Measurements from ENCODE around the gene CBLN3. TPM values are rescaled to one million over a fixed set of nuclear protein-coding genes. Genes with fewer than 3 reads are reported as not detected.

The CBLN3 gene
- total RNA-seq, 1 experiment from 2014 or later, result 0.81 TPM

- no peak for DNase-seq (ENCODE audit: low read depth)
- in situ Hi-C loops (cut with HindIII; ENCODE audit: low pct_unique_long_range_greater_than_20kb, low sequenced_read_pairs), result no loop called here
Measured at GRCh38 chr14:24440606-24441399, 11.3 kb upstream of the CBLN3 start.

DNA sequence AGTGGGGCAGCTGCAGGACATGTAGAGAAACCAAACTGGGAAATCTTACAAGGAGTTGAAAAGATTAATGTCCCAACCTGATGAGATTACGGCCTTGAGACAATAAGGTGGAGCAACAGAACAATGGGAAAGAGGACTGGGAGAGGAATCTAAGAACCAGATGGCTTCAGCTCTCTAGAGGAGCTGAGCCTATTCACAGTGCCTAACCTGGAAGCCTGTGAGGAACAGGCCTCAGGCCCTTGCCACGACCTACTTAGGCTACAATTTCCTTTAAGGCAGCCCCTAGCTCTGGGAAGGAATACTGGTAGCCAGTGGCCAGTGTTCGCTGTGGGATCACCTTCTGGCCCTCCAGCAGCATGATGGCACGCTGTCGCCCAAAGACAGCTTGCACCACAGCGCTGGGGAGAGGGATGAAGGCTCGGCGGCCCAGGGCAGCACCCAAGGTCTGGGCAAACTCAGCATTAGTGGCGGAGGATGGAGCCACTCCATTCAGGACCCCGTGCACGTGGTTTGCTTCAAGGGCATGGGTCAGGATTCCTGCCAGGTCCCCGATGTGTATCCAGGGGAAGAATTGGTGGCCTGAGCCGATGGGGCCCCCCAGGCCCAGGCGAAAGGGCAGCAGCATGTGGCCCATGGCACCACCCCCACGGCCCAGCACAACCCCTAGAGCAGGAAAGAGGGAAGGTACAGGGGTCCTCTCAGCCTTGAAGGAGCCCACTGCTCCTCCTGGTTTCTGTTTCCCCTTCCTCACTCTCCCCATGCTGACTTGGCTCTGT lies 10.6 kb upstream of the CBLN3 start:
- in situ Hi-C loops (cut with HindIII; ENCODE audit: low pct_unique_long_range_greater_than_20kb, low sequenced_read_pairs), result loop anchor here (10.0 kb wide), 1 partner anchor 105 kb away; the partner anchor contains the start of genes ADCY4 and RIPK3
- no peak for DNase-seq (ENCODE audit: low read depth)

DNA sequence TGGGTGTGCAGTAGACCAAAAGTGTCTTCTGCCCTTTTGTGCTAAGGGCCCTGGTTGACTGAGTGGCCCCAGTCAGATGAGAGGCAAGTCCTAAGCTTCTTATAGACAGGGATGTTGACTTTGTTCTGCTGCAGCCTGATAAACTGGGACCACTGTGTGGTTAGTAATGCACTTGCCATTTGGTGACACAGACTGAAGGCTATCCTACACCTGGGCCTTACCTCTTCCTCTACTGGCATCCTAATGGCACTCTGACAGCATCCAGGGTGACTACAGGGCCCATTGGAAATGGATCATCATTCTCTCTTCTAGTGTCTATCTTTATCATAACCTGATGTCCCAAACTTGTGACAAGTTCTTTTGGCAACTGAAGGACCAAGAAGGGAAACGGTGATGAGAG lies 9.8 kb upstream of the CBLN3 start:
- in situ Hi-C loops (cut with HindIII; ENCODE audit: low pct_unique_long_range_greater_than_20kb, low sequenced_read_pairs), result loop anchor here (10.0 kb wide), 1 partner anchor 104 kb away; the partner anchor contains the start of genes ADCY4 and RIPK3
- DNase-seq (ENCODE audit: low read depth), result no peak

- DNase-seq (ENCODE audit: low read depth), result no peak
- in situ Hi-C loops (cut with HindIII; ENCODE audit: low pct_unique_long_range_greater_than_20kb, low sequenced_read_pairs), result loop anchor here (10.0 kb wide), 1 partner anchor 104 kb away; the partner anchor contains the start of genes ADCY4 and RIPK3
Measured at GRCh38 chr14:24438223-24439097, 9.0 kb upstream of the CBLN3 start.

DNA sequence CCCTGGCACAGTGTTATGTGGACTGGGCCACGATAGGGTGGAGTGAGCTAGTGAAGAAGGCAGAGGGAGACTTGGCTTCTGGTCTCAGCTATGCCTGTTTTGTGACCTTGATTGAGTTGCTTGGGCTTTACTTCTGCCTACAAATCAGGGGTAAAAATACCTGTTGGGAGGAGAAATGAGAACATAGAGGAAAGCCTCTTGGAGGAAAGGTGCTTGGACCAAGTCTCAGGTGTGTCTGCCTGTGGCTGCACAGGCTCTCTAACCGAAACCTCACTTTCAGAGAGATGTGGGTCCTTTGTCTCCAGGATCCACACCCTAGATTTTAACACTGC lies 8.2 kb upstream of the CBLN3 start:
- in situ Hi-C loops (cut with HindIII; ENCODE audit: low pct_unique_long_range_greater_than_20kb, low sequenced_read_pairs), result loop anchor here (10.0 kb wide), 1 partner anchor 103 kb away; the partner anchor contains the start of genes ADCY4 and RIPK3
- no peak for DNase-seq (ENCODE audit: low read depth)

DNA sequence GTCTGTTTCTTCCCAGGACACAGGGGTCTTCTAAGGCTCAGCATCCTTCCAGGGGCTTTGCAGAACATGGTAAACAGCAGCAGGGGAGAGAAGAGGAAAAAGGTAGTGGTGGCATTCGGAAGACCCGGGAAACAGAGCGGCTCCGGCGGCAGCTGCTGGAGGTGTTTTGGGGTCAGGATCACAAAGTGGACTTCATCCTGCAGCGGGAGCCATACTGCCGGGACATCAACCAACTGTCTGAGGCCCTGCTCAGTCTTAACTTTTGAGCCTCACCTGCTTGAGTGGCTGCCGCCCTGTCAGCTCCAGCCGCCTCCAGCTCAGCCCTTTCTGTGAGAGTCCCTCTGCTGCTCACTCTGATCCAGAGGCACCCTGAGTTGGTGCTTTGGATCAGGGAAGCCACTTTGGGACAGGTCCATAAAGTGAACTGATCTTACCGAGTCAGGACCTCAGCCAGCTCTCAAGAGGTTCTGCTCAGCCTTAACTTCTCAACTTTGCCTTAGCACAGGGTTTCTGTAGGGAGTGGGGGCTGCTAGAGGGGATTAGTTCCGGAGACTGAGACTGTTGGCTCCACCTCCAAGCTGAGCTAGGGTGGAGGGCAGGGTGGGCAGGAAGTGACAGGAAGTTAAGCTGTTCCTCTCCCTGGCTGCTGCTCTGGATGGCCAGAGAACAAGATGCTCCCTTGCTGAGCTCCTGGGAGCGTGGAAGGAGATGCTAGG lies 7.7 kb upstream of the CBLN3 start:
- in situ Hi-C loops (cut with HindIII; ENCODE audit: low pct_unique_long_range_greater_than_20kb, low sequenced_read_pairs), result loop anchor here (10.0 kb wide), 1 partner anchor 102 kb away; the partner anchor contains the start of genes ADCY4 and RIPK3
- no peak for DNase-seq (ENCODE audit: low read depth)

DNA sequence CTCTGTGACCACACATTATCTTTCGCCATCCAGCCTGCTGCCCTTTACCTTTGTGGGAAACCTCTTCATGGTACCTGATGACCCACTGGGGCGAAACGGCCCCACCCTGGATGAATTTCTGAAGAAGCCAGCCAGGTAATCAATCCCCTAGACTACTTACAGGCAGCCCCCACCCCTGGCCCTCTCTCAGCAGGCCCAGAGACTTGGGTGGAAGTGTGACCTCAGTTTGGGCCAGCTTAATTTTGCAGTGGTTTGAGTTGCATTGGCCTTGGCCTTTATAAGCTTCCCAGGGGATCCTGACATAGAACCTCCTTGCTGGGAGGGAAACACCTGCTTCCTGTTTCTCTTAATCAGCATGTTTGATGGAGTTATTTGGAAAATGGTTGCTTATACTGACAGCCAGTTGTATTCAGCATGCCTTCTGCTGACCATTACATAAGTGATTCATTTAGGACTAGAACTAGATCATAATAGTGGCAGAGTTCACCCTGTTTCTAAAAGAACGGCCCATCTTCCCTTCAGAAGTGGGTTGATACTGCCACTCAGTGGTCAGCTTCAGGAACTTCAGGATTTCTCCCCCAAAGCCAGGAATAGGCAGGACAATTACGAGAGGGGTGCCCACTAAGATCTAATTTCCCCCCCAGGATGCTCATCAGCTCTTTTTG lies 7.0 kb upstream of the CBLN3 start:
- peak; percentile 55 for DNase-seq (ENCODE audit: low read depth)
- in situ Hi-C loops (cut with HindIII; ENCODE audit: low pct_unique_long_range_greater_than_20kb, low sequenced_read_pairs), result loop anchor here (10.0 kb wide), 1 partner anchor 102 kb away; the partner anchor contains the start of genes ADCY4 and RIPK3

- no peak for DNase-seq (ENCODE audit: low read depth)
- in situ Hi-C loops (cut with HindIII; ENCODE audit: low pct_unique_long_range_greater_than_20kb, low sequenced_read_pairs), result loop anchor here (10.0 kb wide), 1 partner anchor 101 kb away; the partner anchor contains the start of genes ADCY4 and RIPK3
Measured at GRCh38 chr14:24435998-24436354, 6.5 kb upstream of the CBLN3 start.

DNA sequence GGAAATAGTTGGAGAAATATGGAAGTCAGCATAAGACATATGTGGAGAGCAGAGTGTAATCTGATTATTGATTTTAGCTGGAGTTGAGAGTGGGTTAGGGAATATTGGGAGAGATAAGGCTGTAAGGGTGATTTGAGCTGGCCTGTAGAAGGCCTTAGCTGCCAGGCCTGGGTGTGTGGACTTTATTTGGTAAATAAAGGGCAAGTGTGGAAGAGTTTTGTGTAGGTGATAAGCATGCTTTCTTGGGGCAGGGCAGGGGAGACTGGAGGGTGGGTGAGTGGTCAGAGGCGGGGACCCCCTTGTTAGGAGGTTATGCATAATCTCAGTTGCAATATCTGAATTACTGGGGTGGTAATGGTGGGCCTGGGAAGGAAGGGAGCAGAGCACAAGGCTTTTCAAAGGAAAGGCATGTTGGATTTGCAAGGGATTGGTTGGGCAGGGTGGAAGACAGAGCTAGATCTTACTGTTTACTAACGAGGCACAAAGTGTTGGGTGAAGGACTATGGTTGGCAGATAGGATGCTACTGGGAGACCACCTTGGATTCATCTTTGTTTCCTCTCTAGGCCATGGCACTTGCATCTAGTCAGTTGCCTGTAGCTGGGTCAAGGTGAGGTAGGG lies 5.8 kb upstream of the CBLN3 start:
- in situ Hi-C loops (cut with HindIII; ENCODE audit: low pct_unique_long_range_greater_than_20kb, low sequenced_read_pairs), result loop anchor here (10.0 kb wide), 1 partner anchor 100 kb away; the partner anchor contains the start of genes ADCY4 and RIPK3
- DNase-seq (ENCODE audit: low read depth), result no peak

DNA sequence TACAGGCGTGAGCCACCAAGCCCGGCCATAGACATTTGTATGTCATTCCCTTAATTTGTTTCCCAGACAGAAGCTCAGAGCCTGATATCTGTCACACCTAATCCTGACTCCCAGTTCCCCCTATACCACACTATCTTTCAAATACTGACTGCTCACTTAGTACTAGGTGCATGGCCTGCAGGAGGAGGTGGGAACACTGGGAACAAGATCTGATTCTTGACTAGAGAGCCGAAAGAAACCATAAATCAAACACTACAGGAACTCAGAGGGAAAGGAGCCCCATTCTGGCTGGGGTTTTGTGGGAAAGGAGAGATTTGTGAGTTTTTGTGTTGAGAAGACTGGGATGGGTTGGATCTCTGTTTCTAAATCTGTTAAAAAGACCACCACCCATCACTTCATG lies 5.2 kb upstream of the CBLN3 start:
- DNase-seq (ENCODE audit: low read depth), result no peak
- in situ Hi-C loops (cut with HindIII; ENCODE audit: low pct_unique_long_range_greater_than_20kb, low sequenced_read_pairs), result loop anchor here (10.0 kb wide), 1 partner anchor 100 kb away; the partner anchor contains the start of genes ADCY4 and RIPK3

GRCh38 chr14:24434036-24434435 lies 4.6 kb upstream of the CBLN3 start:
- no peak for DNase-seq (ENCODE audit: low read depth)
- in situ Hi-C loops (cut with HindIII; ENCODE audit: low pct_unique_long_range_greater_than_20kb, low sequenced_read_pairs), result loop anchor here (10.0 kb wide), 1 partner anchor 99 kb away; the partner anchor contains the start of genes ADCY4 and RIPK3

GRCh38 chr14:24432259-24433131 lies 3.0 kb upstream of the CBLN3 start:
- in situ Hi-C loops (cut with HindIII; ENCODE audit: low pct_unique_long_range_greater_than_20kb, low sequenced_read_pairs), result loop anchor here (10.0 kb wide), 1 partner anchor 98 kb away; the partner anchor contains the start of genes ADCY4 and RIPK3
- no peak for DNase-seq (ENCODE audit: low read depth)

DNA sequence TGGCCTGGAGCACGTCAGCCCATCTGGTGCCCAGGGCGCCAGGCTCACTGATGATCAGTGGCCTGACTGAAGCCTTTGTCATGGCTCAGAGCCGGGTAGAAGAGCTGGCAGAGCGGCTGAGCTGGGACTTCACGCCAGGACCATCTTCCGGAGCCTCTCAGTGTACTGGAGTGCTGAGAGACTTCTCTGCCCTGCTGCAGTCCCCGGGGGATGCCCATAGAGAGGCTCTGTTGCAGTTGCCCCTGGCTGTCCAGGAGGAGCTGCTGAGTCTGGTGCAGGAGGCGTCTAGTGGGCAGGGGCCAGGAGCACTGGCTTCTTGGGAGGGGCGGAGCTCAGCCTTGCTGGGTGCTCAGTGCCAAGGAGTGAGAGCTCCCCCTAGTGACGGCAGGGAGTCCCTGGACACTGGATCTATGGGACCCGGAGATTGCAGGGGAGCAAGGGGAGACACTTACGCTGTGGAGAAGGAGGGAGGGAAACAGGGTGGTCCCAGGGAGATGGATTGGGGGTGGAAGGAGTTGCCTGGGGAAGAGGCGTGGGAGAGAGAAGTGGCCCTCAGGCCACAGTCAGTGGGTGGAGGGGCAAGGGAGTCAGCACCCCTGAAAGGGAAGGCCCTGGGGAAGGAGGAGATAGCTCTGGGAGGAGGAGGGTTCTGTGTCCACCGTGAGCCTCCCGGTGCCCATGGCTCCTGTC lies 2.2 kb upstream of the CBLN3 start:
- in situ Hi-C loops (cut with HindIII; ENCODE audit: low pct_unique_long_range_greater_than_20kb, low sequenced_read_pairs), result loop anchor here (10.0 kb wide), 1 partner anchor 97 kb away; the partner anchor contains the start of genes ADCY4 and RIPK3

GRCh38 chr14:24430682-24431568 lies 1.5 kb upstream of the CBLN3 start:
- DNase-seq (ENCODE audit: low read depth), result peak; percentile 51
- in situ Hi-C loops (cut with HindIII; ENCODE audit: low pct_unique_long_range_greater_than_20kb, low sequenced_read_pairs), result loop anchor here (10.0 kb wide), 1 partner anchor 96 kb away; the partner anchor contains the start of genes ADCY4 and RIPK3

More for the DNA sequence above, 2.2 kb upstream of the CBLN3 start:
- peak; percentile 66 for DNase-seq (ENCODE audit: low read depth)
